GM19240 (cell line): ENCODE results near the gene RPRD1A.
"Not testable (repeated sequence)": the region's sequence is repeated elsewhere in the genome, so short reads cannot be mapped to it uniquely, and the experiment has no call there.

Experiments used
- DNase-seq: peaks from one replicate; pipeline ENCODE4 v3.0.0; 2011; ENCODE audit warnings: low spot score; ENCODE audit not compliant: insufficient read length

The RPRD1A gene

GRCh38 chr18:35972197-35973000, 95.0 kb downstream of the RPRD1A start, which contains the start of gene RMP24:
Gene RMP24, plus strand, starts transcription at chr18:35972679.
- peak; percentile 85 for DNase-seq

GRCh38 chr18:35971661-35972196, 95.6 kb downstream of the RPRD1A start:
- no peak for DNase-seq

- DNase-seq, result no peak
Measured at GRCh38 chr18:35969676-35970075, 97.7 kb downstream of the RPRD1A start.

- DNase-seq, result no peak
Measured at GRCh38 chr18:35968278-35968880, 99.0 kb downstream of the RPRD1A start.

GRCh38 chr18:35967866-35968265, 99.5 kb downstream of the RPRD1A start:
- not testable (repeated sequence) for DNase-seq

- DNase-seq, result no peak
Measured at GRCh38 chr18:35964319-35964718, 103.0 kb downstream of the RPRD1A start.

GRCh38 chr18:35962320-35962719, 105.0 kb downstream of the RPRD1A start:
- no peak for DNase-seq

GRCh38 chr18:35956226-35956625, 111.1 kb downstream of the RPRD1A start:
- DNase-seq, result no peak

- no peak for DNase-seq
Measured at GRCh38 chr18:35953688-35954087, 113.7 kb downstream of the RPRD1A start.

- DNase-seq, result no peak
Measured at GRCh38 chr18:35950628-35950982, 116.8 kb downstream of the RPRD1A start.

- DNase-seq, result peak; percentile 24
Measured at GRCh38 chr18:35949903-35950627, 117.3 kb downstream of the RPRD1A start.

GRCh38 chr18:35949090-35949489, 118.3 kb downstream of the RPRD1A start:
- DNase-seq, result no peak

GRCh38 chr18:35948080-35948479, 119.3 kb downstream of the RPRD1A start:
- DNase-seq, result no peak

- DNase-seq, result no peak
Measured at GRCh38 chr18:35942661-35943060, 124.7 kb downstream of the RPRD1A start.

- DNase-seq, result no peak
Measured at GRCh38 chr18:35942133-35942532, 125.2 kb downstream of the RPRD1A start.

- DNase-seq, result no peak
Measured at GRCh38 chr18:35941299-35941698, 126.1 kb downstream of the RPRD1A start.
